Right lobe of liver (tissue), 4 donors: ENCODE data around the gene COTL1.

Source experiments
- CTCF ChIP-seq, 4 donors: fragments of 200-600 bp in 3 of 4; fragments of 450-650 bp in 1 of 4; IDR thresholded peaks; one replicate each; pipeline versions ENCODE4 v1.5.1 to v1.8.0; 2016 to 2022; ENCODE audit warnings: antibody characterized with exemption in 4 of 4, mild to moderate bottlenecking in 2 of 4
- POLR2A ChIP-seq: fragments of 450-650 bp; IDR thresholded peaks from one replicate; pipeline ENCODE4 v1.6.1; 2017; ENCODE audit warnings: antibody characterized with exemption, mild to moderate bottlenecking
- donor health status: DM: no; HTN: no; CAD: no.
- donor health status: DM: no; HTN: no; CAD: no.
- donor health status: DM: no; HTN: yes; CAD: no.

GRCh38 chr16:84656649-84657048, 38.8 kb upstream of the COTL1 start:
- no peak for TF ChIP-seq CTCF (IDR thresholded peaks at IDR 0.05)
- no peak for TF ChIP-seq POLR2A
